Measurements from ENCODE around the gene S100P. TPM values are rescaled to one million over a fixed set of nuclear protein-coding genes. Genes with fewer than 3 reads are reported as not detected.

S100P gene
- total RNA-seq, 1 donor from 2014 or later = not detected

DNA sequence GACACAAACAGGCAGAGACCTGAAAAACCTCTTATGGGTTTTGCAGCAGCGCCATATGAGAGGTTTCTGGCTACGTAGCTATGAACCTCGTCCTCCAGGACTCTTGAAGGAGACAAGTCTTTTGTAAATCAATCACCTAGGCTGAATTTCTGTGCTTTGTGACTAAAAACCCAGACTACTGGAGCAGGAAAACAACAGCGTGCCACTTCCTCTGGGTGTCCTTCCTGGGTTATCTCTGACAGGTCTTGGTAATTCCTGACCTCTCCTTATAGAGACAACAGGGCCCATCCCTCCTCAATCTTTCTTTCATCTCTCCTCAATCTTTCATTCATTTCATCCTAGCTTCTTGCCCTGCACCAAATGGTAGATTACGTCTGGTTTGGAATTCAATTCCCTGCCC, 5.7 kb downstream of the S100P start:
- peaks cover 13% of the 10 kb centered on the region for H3K4me1 Mint-ChIP-seq (ENCODE audit: unreplicated experiment)
- peak overlapping the region; percentile 28 for H3K4me3 Mint-ChIP-seq (ENCODE audit: unreplicated experiment)
- peaks cover 5% of the 10 kb centered on the region for H3K9me3 Mint-ChIP-seq (ENCODE audit: unreplicated experiment)
- H3K27ac Mint-ChIP-seq (ENCODE audit: unreplicated experiment) = peak overlapping the region; percentile 38
- peaks cover 5% of the 10 kb centered on the region for H3K27me3 Mint-ChIP-seq (ENCODE audit: unreplicated experiment)
- H3K36me3 Mint-ChIP-seq (ENCODE audit: low read depth, unreplicated experiment) = peaks cover 16% of the 10 kb centered on the region
- DNase-seq (ENCODE audit: low spot score) = no peak
- TF ChIP-seq, protein P1, sequence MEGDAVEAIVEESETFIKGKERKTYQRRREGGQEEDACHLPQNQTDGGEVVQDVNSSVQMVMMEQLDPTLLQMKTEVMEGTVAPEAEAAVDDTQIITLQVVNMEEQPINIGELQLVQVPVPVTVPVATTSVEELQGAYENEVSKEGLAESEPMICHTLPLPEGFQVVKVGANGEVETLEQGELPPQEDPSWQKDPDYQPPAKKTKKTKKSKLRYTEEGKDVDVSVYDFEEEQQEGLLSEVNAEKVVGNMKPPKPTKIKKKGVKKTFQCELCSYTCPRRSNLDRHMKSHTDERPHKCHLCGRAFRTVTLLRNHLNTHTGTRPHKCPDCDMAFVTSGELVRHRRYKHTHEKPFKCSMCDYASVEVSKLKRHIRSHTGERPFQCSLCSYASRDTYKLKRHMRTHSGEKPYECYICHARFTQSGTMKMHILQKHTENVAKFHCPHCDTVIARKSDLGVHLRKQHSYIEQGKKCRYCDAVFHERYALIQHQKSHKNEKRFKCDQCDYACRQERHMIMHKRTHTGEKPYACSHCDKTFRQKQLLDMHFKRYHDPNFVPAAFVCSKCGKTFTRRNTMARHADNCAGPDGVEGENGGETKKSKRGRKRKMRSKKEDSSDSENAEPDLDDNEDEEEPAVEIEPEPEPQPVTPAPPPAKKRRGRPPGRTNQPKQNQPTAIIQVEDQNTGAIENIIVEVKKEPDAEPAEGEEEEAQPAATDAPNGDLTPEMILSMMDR (IDR thresholded peaks at IDR 0.05; ENCODE audit: unreplicated experiment) = no peak

DNA sequence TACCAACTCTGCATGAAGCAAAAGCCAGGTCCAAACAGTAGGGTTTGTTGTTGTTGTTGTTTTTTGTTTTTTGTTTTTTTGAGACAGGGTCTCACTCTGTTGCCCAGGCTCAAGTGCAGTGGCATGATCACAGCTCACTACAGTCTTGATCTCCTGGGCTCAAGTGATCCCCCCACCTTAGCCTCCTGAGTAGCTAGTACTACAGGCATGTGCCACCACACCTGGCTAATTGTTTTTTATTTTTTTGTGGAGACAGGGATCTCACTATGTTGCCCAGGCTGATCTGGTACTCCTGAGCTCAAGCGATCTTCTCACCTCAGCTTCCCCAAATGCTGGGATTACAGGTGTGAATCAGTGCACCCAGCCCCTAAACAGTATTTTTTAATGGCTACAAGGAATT, 6.2 kb downstream of the S100P start:
- peaks cover 10% of the 10 kb centered on the region for H3K4me1 Mint-ChIP-seq (ENCODE audit: unreplicated experiment)
- H3K27ac Mint-ChIP-seq (ENCODE audit: unreplicated experiment) = peak overlapping the region; percentile 38
- H3K4me3 Mint-ChIP-seq (ENCODE audit: unreplicated experiment) = peak overlapping the region; percentile 28
- H3K27me3 Mint-ChIP-seq (ENCODE audit: unreplicated experiment) = peaks cover 3% of the 10 kb centered on the region
- no peak for DNase-seq (ENCODE audit: low spot score)
- H3K36me3 Mint-ChIP-seq (ENCODE audit: low read depth, unreplicated experiment) = peaks cover 21% of the 10 kb centered on the region
- peaks cover 5% of the 10 kb centered on the region for H3K9me3 Mint-ChIP-seq (ENCODE audit: unreplicated experiment)
- TF ChIP-seq, protein P1 (IDR thresholded peaks at IDR 0.05; ENCODE audit: unreplicated experiment) = no peak

DNA sequence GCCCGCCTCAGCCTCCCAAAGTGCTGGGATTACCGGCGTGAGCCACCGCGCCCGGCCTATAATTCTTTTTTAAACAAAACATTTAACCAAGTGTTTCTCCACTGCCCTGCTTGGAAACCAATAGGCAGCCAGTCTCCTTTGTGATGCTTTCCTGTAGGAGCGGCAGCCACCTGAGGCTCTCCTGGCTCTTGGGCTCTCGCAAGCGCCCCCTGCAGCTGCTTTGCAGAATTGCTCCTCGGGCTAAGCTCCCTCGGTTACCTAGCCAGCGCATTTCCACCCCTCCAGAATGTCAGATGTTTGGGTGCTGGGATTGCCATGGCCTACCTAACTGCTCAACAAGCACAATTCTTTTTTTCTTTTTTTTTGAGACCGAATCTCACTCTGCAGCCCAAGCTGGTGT, 7.7 kb downstream of the S100P start:
- Mint-ChIP-seq H3K4me1 (ENCODE audit: unreplicated experiment) (peaks cover 9% of the 10 kb centered on the region), H3K4me3 (ENCODE audit: unreplicated experiment) (no peak overlapping the region), H3K27me3 (ENCODE audit: unreplicated experiment) (peaks cover 3% of the 10 kb centered on the region), H3K9me3 (ENCODE audit: unreplicated experiment) (peaks cover 5% of the 10 kb centered on the region), H3K27ac (ENCODE audit: unreplicated experiment) (no peak overlapping the region), H3K36me3 (ENCODE audit: low read depth, unreplicated experiment) (peaks cover 21% of the 10 kb centered on the region)
- peak; percentile 42 for DNase-seq (ENCODE audit: low spot score)
- TF ChIP-seq, protein P1 (IDR thresholded peaks at IDR 0.05; ENCODE audit: unreplicated experiment) = peak; percentile 53

DNA sequence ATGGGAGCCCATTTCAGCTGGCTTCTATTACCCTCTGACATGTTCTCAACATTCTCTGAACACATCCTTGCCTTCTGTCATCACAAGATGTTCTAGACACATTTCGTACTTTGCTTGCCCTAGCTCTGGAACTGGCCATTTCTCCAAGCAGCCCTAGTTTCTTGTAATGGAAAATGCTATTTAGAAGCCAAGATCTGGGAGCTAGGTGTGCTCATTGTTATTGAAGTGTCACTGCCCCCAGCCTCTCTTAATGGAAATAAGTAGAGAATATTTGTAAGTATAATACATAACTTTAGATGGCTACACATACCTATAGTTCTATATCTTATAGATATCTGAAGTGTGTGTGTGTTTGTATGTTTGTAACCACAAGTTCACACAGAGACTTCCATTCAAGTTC, 9.1 kb downstream of the S100P start:
- no peak overlapping the region for H3K4me3 Mint-ChIP-seq (ENCODE audit: unreplicated experiment)
- TF ChIP-seq, protein P1 (IDR thresholded peaks at IDR 0.05; ENCODE audit: unreplicated experiment) = no peak
- peaks cover 18% of the 10 kb centered on the region for H3K4me1 Mint-ChIP-seq (ENCODE audit: unreplicated experiment)
- no peak for DNase-seq (ENCODE audit: low spot score)
- peaks cover 25% of the 10 kb centered on the region for H3K36me3 Mint-ChIP-seq (ENCODE audit: low read depth, unreplicated experiment)
- H3K27me3 Mint-ChIP-seq (ENCODE audit: unreplicated experiment) = peaks cover 3% of the 10 kb centered on the region
- H3K9me3 Mint-ChIP-seq (ENCODE audit: unreplicated experiment) = peaks cover 5% of the 10 kb centered on the region
- H3K27ac Mint-ChIP-seq (ENCODE audit: unreplicated experiment) = peak overlapping the region; percentile 44

DNA sequence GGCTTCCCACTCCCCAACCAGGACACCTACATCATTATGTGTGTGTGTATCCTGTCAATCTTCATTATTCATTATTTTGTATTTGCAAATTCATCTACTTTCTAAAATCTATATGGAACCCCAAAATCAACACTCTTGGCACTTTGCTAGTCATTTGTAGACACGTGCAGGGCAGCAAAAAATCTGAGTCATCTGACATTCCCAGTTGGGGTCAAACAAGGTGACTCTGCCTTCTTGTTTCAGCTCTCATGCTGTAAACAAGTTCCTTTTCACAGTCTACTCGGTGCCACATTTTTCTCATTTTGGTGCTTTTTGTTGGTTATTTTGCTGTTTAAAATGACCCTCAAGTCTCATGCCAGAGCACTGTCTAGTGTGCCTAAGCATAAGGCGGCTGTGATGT, 10.1 kb downstream of the S100P start:
- Mint-ChIP-seq H3K9me3 (ENCODE audit: unreplicated experiment) (peaks cover 5% of the 10 kb centered on the region), H3K4me1 (ENCODE audit: unreplicated experiment) (peaks cover 27% of the 10 kb centered on the region), H3K27me3 (ENCODE audit: unreplicated experiment) (peaks cover 3% of the 10 kb centered on the region), H3K4me3 (ENCODE audit: unreplicated experiment) (peak overlapping the region; percentile 75), H3K36me3 (ENCODE audit: low read depth, unreplicated experiment) (peaks cover 28% of the 10 kb centered on the region), H3K27ac (ENCODE audit: unreplicated experiment) (no peak overlapping the region)
- DNase-seq (ENCODE audit: low spot score) = no peak
- TF ChIP-seq, protein P1 (IDR thresholded peaks at IDR 0.05; ENCODE audit: unreplicated experiment) = no peak
